Measurements from ENCODE around the gene ZCCHC2.

ZCCHC2 gene

GRCh38 chr18:62610701-62611411 lies 88.0 kb downstream of the ZCCHC2 start:
- DNase-seq (ENCODE audit: low spot score), result no peak

GRCh38 chr18:62611453-62612288 lies 88.8 kb downstream of the ZCCHC2 start:
- no peak for DNase-seq (ENCODE audit: low spot score)

- no peak for DNase-seq (ENCODE audit: low spot score)
Observed at GRCh38 chr18:62612289-62612645, 89.4 kb downstream of the ZCCHC2 start.

DNA sequence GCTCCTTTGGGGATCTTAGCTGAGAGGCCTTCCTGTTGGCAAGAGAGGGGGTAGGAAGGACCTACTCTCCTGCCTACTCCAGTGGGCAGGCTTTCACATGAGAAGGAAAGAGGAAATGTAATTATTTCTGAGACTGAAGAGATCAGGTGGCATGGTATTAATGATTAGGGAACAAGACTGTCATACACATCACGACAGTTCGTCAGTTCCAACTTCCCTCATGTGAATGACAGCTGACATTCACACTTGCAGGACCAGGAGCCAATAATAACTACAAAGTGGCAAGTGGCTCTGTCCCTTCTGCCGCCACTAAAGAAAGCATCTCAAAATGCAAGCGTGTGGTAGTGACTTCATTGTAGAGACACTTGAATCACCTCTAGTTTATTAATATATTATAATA lies 90.0 kb downstream of the ZCCHC2 start:
- DNase-seq (ENCODE audit: low spot score), result no peak

- DNase-seq (ENCODE audit: low spot score), result no peak
Observed at GRCh38 chr18:62614494-62614893, 91.7 kb downstream of the ZCCHC2 start.

DNA sequence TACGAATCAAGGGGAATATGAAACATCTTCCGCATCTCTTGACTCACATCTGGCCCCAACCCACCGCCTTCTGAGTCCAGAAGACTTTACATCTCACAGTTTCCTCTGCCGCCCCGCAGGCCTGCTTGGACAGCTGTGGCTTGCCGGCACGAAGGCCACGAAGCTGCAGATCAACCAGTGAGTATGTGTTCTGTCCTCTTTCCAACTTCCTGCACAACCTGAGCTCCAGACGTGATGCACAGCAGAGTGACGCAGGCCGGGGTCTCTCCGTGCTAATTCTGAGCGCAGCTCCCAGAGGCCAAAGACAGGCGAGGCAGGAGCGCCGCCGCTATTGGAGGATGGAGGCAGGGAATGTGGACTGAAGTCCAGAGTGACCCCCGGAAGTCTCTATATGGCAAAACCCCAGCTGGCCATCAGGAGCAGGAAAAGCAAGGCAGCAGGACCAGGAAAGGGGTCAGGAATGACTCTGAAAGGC lies 93.5 kb downstream of the ZCCHC2 start:
- no peak for DNase-seq (ENCODE audit: low spot score)

DNA sequence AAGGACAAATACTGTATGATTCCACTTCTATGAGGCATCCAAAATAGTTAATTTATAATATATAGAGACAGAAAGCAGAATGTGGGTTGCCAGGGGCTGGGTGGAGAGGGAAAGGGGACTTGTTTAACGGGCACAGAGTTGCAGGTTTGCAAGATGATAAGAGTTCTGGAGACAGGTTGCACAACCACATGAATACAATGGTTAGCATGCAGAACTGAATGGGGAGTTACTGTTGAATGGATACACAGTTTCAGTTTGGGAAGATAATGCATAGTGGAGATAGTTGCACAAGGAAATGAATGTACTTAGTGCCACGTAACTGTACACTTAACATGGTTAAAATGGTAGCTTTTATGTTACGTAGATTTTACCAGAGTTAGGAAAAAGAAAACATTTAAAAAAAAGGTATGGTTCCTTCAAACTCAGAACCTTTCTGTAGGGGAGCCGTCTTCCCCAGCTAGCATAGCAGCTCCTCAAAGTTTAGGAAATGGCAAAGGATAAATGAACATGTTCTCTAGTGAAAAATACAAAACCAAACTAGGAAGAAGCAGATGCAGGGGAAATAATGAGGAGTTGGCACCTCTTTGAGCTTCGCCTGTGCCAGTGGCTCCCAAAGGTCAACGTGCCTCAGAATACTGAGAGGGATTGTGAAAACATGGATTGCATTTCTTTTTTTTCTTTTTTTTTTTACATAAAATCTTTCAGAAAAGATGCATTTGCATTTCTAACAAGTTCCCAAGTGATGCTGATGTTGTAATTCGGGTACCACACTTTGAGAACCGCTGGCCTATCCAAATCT lies 95.2 kb downstream of the ZCCHC2 start:
- no peak for DNase-seq (ENCODE audit: low spot score)

DNA sequence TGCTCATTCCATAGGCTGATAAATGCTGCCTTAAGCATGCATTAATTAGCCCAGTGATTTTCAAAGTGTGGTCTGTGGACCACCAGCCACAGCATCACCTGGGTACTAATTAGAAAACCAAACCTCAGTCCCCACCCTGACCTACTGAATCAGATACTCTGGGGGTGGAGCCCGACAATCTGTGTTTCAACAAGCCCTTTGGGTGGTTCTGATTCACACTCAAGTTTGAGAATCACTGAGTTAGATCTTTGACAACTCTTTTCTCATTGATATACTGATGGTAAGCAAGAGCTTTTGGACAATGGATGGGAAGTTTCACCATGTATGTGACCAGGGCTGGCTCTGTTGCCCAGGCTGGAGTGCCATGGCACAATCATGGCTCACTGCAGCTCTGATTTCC lies 95.9 kb downstream of the ZCCHC2 start:
- no peak for DNase-seq (ENCODE audit: low spot score)

GRCh38 chr18:62621546-62621945 lies 98.7 kb downstream of the ZCCHC2 start:
- no peak for DNase-seq (ENCODE audit: low spot score)

DNA sequence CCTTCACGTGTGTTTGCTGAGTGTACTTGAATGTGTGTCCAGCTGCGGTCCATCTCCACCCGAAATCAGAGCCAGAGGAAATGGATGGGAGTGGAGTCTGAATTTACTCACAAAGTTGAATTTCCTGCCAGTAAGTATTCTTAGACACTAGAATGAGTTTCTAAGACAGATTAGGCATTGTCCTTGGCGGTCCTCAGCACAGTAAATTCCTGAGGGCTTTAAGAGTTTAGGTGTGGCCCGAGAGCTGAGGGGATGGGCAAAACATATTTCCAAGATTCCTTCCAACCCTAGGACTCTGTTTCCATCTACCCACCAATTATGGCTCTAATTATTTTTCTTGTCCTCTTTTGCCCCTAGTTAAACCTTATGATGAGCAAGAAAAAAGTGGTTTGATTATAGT lies 102.2 kb downstream of the ZCCHC2 start:
- no peak for DNase-seq (ENCODE audit: low spot score)

Data from CD4-positive, alpha-beta T cell treated with Interleukin-15 for 4 hours (primary cell).